Kidney glomerular epithelial cell (primary cell): Measurements from ENCODE around the gene CBFB.

Source experiments
- DNase-seq: peaks from one replicate; lab custom pipeline; 2025; lab: John Stamatoyannopoulos, UW

CBFB gene

GRCh38 chr16:67137605-67138004 lies 108.7 kb downstream of the CBFB start:
- peak; percentile 47 for DNase-seq

GRCh38 chr16:67141391-67141790 lies 112.4 kb downstream of the CBFB start:
- DNase-seq: no peak

- no peak for DNase-seq
Observed at GRCh38 chr16:67142342-67142741, 113.4 kb downstream of the CBFB start.

DNA sequence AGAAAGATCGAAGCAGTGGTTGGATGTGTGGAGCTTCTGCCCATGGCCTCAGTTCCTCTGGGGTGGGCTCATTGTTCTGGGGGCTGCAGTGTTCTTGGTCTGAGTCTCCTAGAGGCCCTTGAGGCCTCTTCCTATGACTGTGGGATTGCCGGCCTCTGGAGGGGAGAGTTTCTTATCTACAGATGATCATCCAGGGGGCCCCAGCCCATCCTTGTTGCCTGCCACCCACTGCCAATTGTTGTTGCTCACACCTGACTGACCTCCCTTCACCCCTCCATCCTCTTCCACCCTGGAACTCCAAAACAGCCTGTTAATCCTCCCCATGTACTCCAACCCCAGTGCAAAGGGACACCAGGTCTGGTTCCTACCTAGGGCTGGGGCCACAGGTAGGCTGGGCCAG lies 116.0 kb downstream of the CBFB start:
- DNase-seq: no peak

DNA sequence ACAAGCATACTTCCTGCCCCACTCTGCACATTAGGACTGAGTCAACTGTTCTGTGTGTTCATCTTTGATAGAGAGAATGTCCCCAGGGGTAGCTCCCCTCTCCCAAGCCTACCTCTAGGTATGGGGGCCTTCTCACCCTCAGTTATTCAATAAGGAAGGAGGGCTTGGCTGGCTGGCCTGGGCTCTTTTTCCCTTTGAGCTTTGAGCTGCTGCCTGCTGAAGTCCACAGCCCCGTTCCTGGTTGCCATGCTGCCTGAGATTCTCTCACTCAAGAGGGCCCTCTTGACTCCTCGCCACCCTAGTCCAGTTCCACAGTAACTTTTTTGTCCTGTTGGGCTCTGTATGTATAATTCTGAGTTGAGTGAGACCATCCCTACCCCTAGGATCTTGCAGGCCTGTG lies 116.8 kb downstream of the CBFB start:
- no peak for DNase-seq

DNA sequence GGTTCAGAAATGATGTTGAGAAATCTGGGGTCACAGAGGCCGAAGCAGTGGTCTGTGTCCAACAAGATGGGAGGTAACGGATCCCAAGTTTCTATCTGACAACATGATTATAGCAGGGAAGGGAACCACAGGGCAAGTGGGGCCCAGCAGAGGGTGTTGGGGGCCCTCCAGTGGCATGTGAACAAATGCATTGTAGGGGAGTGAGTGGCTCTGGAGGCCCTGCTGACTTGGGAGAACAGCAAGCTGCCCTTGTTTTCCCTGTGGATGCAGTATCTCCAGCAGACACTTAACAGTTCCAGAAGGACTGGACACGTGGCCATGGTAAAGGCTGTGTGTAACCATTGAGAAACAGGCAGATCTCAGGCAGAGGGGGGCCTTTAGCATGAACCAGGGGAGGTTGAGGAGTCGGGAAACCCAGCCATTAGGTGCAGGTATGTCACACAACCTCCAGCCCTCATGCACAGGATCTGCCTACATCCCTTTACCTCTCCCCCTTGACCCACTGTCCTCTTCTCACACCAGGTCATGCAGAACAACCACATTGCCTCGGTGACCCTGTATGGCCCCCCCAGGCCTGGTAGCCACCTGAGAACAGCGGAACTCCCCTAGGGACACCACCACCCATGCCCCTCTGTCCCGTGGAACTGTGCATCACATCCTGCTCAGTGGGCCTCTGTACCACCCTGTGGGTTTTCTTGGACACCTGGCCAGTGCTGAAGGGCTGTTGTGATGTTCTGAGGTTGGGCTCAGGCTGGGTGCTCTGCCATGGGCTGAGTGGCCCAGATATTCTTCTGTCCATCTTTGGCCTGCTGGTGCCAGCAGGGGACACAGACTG lies 117.8 kb downstream of the CBFB start:
- DNase-seq: no peak

DNA sequence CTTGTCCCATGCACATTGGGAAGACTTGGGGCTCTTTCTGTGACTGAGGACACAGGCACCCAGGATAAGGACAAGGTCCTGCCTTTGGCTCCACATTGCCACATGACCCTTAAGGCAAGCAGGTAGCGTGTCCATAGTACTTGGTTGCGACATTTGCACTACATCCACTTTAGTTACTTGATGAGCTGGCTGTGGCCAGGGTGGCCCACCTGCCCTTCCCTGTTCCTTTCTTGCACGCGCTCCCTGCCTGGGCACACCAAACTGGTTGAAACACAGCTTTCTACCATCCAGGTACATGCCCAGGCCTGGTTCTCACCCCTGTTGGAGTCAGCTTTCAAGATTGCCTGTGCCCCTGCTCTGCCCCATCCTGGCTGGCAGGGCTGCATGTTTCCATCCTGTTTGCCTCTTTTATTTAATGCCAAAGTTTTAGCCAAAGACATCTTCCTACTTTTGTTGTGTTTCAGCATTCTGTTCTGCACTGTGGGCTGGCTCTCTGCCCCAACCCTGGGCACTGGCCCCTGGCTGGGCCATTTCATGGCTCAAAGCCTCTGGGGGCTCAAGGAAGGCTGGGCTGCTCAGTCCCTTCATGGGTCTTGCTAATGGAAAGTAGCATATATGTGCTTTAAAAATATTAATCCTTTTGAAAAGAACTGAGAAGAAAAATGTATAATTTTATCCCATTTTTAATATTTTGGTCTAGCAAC lies 118.6 kb downstream of the CBFB start:
- DNase-seq: no peak

DNA sequence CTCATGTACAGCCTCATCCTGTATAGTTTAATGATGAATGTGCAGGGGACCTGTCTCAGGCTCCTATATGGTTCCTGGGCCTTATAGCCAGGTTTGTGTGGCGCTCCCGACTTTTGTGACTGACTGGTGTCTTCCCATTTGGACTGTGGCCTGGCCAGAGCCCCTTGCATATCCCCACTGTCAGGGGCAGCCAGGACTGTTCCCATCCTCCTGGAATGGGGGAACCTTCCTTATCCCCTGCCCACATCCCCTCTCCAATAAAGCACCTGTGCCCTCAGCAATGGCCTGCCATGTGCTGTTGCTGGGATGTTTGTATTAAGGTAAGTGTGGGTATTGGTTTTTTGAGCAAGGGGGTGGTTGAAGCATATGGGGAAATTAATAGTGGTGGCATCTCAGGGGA lies 119.3 kb downstream of the CBFB start:
- DNase-seq: no peak

GRCh38 chr16:67148656-67149275 lies 119.8 kb downstream of the CBFB start:
- no peak for DNase-seq

DNA sequence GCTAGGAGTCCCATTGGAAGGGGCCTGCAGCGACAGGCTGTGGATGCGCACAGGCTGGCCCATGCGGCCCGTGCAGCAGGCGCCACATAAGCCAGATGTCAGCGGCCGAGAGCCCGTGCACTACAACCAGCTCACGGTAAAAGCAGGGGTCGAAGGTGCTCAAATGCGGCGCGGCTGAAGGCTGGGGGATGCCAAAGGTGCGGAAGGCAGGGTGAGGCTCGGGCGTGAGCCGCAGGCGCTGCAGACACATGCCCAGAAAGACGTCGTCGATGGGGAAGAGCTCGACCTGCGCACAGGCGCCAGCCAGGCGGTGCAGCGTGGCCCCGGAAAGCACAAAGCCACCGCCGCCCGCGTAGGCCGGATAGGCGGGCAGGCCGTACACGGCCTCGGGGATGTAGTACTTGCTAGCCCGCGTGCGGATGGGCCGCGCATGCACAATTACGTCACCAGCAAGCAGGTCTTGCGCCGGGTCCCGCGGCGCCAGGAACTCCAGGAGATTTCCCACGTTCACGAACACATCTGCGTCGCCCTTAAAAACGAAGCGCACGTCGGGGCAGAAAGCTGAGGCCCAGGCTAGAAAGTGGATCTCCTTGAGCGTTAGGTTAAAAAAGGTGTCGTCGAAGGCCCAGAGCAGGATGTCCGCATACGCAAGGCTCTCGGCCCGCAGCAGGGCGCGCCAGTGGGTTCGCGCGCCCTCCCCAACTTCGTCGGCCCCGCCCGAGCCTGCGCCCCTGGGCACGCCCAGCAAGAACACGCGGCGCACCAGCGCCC lies 120.5 kb downstream of the CBFB start:
- DNase-seq: no peak

GRCh38 chr16:67150047-67150832 lies 121.3 kb downstream of the CBFB start:
- DNase-seq: no peak
